SK-MEL-5 (cell line): ENCODE measurements around the gene OR52L1. TPM values are rescaled to one million over a fixed set of nuclear protein-coding genes. Genes with fewer than 3 reads are reported as not detected.
"Not testable (repeated sequence)": the region's sequence is repeated elsewhere in the genome, so short reads cannot be mapped to it uniquely, and the experiment has no call there.

ENCODE experiments used
- DNase-seq: peaks from one replicate; pipeline ENCODE4 v3.0.0-alpha.2; 2016; ENCODE audit warnings: low read depth, low spot score
- in situ Hi-C: cut with HindIII; loops from 2 replicates; pipeline ENCODE4 v1.10.0; 2016; ENCODE audit warnings: low sequenced_read_pairs, high pct_unique_total_duplicates, low pct_unique_long_range_greater_than_20kb
- small RNA-seq, 2 experiments: library from RNA; depleted of rRNA; stranded (forward); fragments of <200 nt; gene quantifications; one replicate each; pipeline ENCODE3, GENCODE V24; 2014
- total RNA-seq: library from RNA; depleted of rRNA; stranded (reverse); fragments of >200 nt; shearing (Covaris generic); gene quantifications from 2 replicates; pipeline ENCODE4 v1.2.3, GENCODE V29; 2014; rRNA removed

Gene OR52L1
- total RNA-seq, 1 experiment from 2014 or later: not detected

- in situ Hi-C loops: no loop called here
- DNase-seq: no peak
Measured at GRCh38 chr11:5966958-5967357, 19.8 kb downstream of the OR52L1 start.

DNA sequence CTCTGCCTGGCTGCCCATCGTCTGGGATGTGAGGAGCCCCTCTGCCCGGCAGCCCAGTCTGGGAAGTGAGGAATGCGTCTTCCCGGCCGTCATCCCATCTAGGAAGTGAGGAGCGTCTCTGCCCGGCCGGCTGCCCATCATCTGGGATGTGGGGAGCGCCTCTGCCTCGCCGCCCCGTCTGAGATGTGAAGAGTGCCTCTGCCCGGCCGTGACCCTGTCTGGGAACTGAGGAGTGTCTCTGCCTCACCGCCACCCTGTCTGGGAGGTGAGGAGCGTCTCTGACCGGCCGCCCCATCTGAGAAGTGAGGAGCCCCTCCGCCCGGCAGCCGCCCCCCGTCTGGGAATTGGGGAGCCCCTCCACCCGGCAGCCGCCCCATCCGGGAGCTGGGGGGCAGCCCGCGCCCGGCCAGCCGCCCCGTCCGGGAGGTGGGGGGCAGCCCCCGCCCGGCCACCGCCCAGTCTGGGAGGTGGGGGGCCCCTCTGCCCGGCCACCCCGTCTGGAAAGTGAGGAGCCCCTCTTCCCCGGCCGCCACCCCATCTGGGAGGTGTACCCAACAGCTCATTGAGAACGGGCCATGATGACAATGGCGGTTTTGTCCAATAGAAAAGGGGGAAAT, 26.0 kb downstream of the OR52L1 start:
- DNase-seq, in situ Hi-C loops: not testable (repeated sequence)

GRCh38 chr11:5955586-5955985, 31.2 kb downstream of the OR52L1 start:
- in situ Hi-C loops: no loop called here
- DNase-seq: no peak

- DNase-seq: no peak
- in situ Hi-C loops: no loop called here
Measured at GRCh38 chr11:5941951-5942350, 44.8 kb downstream of the OR52L1 start, which contains the start of gene OR56A3. TSS of gene OR56A3 (plus strand) at chr11:5942251. CDS start at chr11:5947347, 5,096 bp downstream.

- no peak for DNase-seq
- in situ Hi-C loops: no loop called here
Measured at GRCh38 chr11:5940748-5941147, 46.0 kb downstream of the OR52L1 start.

GRCh38 chr11:5938603-5938965, 48.2 kb downstream of the OR52L1 start:
- in situ Hi-C loops: no loop called here

GRCh38 chr11:5937868-5938602, 48.8 kb downstream of the OR52L1 start:
- DNase-seq: no peak
- in situ Hi-C loops: no loop called here

More at GRCh38 chr11:5938603-5938965, 48.2 kb downstream of the OR52L1 start:
- no peak for DNase-seq

Small RNAs within 50 kb of the gene (small RNA-seq; reads per million reads assigned to genes)
- 0.02 to 0.38 reads per million in 2 experiments for gene RNA5SP329

Other genes with a start within 250 kb of the OR52L1 start
- not detected in 2 replicates for gene OR52N4, start 232.7 kb downstream of the OR52L1 start, total RNA-seq
- gene OR52N5, start 203.6 kb downstream of the OR52L1 start, total RNA-seq: not detected in 2 replicates
- not detected in 2 replicates for gene OR52N1, start 195.7 kb downstream of the OR52L1 start, total RNA-seq
- not detected in 2 replicates for gene OR52N2, start 178.1 kb downstream of the OR52L1 start, total RNA-seq
- not detected in 2 replicates for gene OR52E6, start 145.1 kb downstream of the OR52L1 start, total RNA-seq
- not detected in 2 replicates for gene OR52E8, start 129.3 kb downstream of the OR52L1 start, total RNA-seq
- not detected in 2 replicates for gene OR52E4, start 106.4 kb downstream of the OR52L1 start, total RNA-seq
- gene OR52E5, start 93.8 kb downstream of the OR52L1 start, total RNA-seq: not detected in 2 replicates
- gene OR56A3, start 44.7 kb downstream of the OR52L1 start, total RNA-seq: not detected in 2 replicates
- gene OR56A5, start 18.5 kb downstream of the OR52L1 start, total RNA-seq: not detected in 2 replicates
- not detected in 2 replicates for gene OR56A4, start 20.0 kb upstream of the OR52L1 start, total RNA-seq
- not detected in 2 replicates for gene OR56A1, start 43.8 kb upstream of the OR52L1 start, total RNA-seq
- gene OR56B4, start 120.7 kb upstream of the OR52L1 start, total RNA-seq: not detected in 2 replicates
- not detected in 2 replicates for gene OR52B2, start 183.3 kb upstream of the OR52L1 start, total RNA-seq
- gene OR52W1, start 212.2 kb upstream of the OR52L1 start, total RNA-seq: not detected in 2 replicates
- gene C11orf42, start 218.6 kb upstream of the OR52L1 start, total RNA-seq: not detected in 2 replicates
- 13.5 and 16.8 TPM in 2 replicates for gene FHIP1B, start 247.7 kb upstream of the OR52L1 start, total RNA-seq